Right renal pelvis (tissue), 4 donors: ENCODE results near the gene DDX10. TPM values are rescaled to one million over a fixed set of nuclear protein-coding genes. Genes with fewer than 3 reads are reported as not detected.

ENCODE experiments used
- DNase-seq, 4 donors: peaks; one replicate each; pipeline ENCODE4 v3.0.0-alpha.2; 2013; ENCODE audit warnings: low read depth in 4 of 4, low spot score in 3 of 4, missing footprints in 1 of 4
- polyA plus RNA-seq, 4 donors: library from polyadenylated mRNA; unstranded; fragments of 120-200 nt; gene quantifications; one replicate each; pipeline ENCODE4 v1.2.1, GENCODE V29; 2013; ENCODE audit not compliant: insufficient read length in 4 of 4

DDX10 gene
- polyA plus RNA-seq, 4 donors: 79.7 to 91.2 (median 86.1) TPM

DNA sequence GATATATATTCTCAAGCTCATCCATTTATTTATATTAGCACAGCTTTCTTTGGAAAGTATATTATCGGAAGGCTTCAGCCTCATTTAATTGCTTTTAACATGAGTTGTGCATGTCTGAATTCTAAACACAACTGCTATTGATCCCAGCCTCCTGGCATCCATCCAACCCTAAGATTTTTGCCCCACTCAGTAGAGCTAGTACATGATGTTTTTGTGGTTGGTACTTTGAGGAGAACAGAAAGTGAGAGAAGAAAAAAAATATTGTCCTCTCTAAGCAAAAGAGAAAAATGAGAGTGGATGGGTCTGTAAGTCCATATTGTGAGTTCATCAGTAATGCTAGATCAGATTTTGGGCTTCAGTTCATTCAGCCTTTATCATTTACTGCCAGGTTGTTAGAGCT lies 198.7 kb downstream of the DDX10 start:
- no peak for DNase-seq

DNA sequence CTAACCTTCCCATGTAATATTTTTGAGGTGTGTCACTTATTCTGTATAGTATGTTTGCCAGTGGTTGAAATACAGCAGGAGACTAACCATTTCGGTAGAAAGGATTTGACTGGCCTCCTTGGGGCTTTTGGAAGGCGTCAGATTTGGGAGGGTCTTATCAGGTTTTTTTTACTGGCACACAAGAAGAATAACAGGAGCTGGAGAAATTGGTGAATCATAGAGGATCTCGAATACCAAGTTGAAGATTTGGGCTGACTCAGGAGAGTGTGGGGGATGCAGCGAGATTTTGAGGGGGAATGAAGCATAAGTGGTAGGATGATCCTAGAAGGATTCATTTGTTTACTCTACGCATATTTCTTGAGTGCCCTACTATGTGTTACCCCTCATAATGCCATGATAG lies 200.5 kb downstream of the DDX10 start:
- DNase-seq: no peak

DNA sequence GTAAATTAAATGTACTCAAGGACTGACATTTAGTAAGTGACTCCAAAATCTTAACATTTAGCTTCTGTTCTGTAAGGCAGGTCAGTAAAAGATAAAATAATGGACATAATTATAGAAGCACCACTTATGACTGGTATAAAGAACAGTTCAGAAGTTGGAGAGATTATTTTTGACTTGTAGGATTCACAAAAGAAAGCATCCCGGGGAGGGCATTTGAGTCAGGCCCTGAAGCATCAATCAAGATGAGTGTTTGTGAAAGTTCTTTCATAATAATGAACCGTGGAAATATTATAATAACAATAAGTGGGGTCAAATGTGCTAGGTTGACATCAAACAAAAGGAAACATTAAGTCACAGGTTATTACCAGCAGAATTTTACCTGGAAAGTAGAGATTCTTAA lies 201.9 kb downstream of the DDX10 start:
- no peak for DNase-seq

DNA sequence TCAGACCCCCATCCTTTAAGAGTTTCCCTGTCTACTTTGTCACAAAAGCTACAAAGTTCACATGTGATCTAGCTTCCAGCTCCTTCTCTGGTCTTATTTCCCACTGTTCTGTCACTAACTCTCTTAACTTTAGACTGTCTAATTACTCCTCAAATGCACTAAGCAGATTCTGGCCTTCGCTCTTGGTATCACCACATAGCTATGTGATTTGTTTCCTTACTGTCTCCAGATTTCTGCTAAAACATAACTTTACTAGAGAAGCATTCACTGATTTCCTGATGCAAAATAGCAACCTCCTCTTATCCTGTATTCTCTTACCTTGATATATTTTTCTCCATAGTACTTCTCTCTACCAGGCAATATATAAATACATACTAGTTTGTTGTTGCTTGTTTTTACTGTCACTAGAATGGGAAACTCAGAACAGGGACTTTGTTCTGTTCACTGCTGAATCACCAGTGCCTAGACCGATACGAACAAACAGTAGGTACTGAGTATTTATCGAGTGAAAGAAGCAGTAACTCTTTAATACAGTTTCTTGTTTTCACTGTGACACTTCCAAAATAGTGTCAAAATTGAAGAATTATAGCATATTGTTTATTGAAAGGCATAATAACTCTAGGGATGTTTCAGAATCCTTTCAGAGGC lies 205.6 kb downstream of the DDX10 start:
- DNase-seq: no peak

DNA sequence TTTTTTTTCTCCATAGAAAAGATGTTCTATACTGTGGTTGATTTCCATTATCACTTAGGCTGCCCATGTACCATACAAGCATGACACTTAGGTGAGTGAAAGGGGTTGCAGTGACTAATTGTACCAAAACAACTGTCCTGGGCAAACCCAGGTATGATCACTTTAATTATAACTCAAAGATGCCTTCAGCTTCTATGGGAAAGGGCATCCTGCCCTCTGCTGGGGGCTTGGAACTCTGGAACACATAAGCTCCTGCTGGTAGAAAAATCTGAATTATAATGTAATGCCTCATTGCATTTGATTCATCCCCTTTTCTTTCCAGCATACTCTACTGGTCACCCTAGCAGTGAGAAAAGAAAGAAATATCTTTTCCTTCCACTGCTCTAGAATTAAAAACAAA lies 206.3 kb downstream of the DDX10 start:
- DNase-seq: peak in 1 of 4 donors; percentile 18

DNA sequence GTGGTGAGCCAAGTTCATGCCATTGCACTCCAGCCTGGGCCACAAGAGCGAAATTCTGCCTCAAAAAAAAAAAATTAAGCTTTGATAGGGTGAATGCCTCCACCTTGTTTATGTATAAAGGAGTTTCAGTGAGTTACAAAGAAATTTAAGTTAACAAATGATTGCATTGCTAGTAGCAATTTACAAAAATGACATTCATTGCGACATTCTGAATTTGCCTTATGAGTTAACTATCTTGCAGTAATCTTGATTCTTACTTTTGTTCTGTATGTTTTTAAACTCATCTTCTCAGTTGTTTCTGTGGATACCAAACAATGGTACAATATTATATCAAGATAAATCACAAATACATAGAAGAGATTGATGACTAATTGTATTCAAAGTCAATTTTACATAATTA lies 207.0 kb downstream of the DDX10 start:
- DNase-seq: no peak

DNA sequence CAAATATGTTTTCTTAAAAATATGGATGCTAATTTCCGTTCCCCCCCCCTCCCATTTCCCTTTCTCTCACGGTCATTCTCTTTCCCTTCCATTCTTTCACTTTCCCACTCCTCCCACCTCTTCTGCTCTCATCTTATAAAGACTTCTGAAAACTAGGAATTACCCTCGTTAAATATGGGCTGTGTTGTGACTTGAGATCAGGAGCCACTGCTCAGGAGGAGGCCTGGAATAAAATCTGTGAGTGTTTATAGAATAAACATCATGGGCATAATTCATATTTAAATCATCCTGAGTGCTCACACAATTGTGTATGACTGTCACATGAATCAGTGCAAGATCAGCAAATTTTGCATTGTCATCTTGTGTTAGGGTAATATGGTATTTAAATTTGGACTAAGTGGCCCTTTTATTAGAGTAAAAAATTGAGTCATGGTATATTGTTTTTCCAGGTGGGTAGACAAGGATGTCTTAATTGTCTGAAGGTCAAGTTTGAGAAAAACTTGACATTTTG lies 208.0 kb downstream of the DDX10 start:
- no peak for DNase-seq

DNA sequence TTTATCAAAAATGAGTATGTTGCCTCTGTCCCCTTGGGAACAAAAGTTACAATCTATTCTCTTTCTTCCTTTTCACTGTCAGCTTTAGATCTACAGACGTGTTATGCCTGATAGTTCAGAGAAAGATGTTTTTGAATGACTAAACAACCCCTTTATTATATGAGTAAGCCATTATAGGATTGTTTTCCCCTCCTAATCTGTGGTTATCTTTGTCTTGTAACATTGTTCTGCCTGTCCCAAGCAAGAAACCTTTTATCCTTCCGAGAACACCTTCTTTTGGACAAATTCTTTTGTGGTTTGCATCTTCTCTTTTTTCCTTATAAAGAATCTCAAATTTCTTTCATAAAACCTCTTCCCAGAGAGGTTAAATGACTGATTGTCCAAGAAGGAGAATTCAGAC lies 208.4 kb downstream of the DDX10 start:
- DNase-seq: no peak

DNA sequence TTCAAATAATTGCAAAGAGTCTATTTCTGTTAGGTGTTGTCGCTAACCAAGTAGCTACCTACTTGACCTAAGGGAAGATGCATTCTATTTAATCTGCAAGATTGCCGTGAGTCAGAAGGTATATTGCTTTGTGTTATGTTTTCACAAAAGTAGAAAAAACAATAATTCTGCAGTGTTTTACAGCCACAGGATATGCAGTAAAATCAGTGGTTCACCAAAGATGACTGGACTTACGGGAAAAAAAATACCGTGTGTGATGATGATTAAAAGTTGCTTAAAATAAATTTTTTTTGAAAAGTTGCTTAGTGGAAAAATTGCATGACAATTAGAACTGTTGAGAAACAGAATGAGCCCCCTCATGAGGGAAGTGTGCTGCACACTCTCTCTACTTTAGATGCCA lies 209.1 kb downstream of the DDX10 start:
- DNase-seq: no peak

DNA sequence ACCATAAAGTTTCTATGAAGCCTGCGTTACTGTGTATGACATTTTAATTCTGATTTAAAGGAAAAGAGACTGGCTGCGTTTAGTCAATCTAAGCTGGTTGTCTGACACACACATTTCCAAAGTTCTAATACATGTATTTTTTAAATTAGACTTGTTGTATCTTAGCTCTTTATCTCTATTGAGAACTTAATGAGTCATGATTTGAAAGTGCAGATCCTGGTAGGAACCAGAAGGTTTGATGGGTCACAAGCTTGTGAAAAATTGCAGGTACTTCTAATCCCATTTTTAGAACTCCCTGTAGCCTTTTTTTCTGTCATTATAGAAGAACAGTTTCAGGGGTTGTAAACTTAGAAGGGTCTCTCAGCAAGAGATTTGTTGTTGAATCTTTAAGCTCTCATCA lies 210.3 kb downstream of the DDX10 start:
- no peak for DNase-seq

DNA sequence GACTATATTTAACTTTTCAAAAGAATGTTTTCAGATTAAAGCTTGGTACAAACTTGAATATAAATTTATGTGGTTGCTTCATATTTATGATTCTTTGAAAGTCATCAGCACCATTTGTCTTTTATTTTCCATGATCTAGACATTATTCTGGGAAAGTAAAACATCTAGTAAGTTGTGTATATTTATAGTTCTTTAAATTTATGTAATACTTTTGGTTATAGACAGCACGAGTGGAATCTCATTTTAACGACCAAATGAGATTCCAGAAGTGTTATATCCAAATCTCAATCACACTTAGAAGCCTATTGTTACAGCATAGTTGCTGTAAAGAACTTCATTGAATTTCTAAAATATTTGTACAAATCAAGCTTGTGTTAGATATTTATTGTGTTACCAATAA lies 212.3 kb downstream of the DDX10 start:
- no peak for DNase-seq

DNA sequence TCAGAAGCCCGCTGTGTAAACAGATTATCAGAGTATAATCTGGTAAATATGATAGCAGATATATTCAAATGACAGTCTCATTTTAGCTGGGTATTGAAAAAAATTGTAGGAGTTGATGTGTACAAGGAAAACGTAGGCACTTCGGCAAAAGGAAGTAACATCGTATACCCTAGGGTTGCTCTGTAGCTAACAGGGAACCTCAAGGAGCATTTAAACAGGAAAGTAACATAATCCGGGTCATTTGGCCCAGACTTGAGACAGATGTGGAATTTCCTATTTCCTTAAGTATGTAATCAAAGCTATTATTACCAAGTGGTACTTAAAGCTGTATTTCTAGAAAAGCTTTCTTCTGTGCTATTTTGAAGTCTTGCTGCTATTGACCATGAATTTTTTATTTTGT lies 215.6 kb downstream of the DDX10 start:
- no peak for DNase-seq

DNA sequence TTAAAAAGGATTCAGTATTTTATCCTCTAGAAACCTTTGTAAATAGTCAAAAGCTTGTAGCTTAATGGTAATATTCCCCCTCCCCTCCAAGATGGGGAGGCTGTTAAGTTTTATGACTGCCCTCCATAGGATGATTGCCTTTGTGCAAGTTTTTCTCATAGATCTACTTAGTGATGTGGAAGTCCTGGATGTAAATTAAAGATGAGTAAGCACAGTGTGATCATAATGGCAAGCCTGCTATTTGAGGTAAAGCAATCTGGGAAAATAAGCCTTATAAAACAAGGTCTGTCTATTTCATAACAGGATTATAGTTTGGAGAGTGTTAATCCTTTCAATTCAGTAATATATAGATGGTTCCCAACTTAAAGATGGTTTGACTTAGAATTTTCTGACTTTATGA lies 216.3 kb downstream of the DDX10 start:
- DNase-seq: no peak

DNA sequence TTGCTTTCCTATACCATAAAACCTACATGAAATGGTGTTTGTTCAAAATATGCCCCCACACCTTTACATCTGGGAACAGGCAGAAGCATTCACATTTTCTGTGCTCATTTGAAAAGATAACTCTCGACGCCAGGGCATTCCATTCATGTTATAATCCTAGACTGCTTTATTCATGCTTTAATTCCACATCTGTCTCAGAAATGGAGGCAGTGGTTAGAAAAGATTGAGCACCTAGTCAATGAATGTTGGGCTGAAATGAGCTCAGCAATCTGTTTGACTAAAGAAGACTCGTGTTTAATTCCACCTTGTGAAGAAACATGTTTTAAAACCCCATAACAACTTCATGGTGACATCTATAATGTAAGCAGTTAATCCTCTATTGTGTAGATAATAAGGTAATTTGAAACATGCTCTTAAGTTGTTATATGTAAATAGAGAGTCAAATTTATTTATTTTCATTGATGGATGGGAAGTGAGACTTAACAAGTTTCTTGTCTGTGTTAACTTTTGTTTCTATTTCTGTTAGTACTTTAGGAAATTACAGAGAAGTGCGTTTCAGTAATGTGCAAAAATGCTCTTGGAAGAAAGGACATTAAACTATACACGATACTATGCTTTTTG lies 217.5 kb downstream of the DDX10 start:
- no peak for DNase-seq

DNA sequence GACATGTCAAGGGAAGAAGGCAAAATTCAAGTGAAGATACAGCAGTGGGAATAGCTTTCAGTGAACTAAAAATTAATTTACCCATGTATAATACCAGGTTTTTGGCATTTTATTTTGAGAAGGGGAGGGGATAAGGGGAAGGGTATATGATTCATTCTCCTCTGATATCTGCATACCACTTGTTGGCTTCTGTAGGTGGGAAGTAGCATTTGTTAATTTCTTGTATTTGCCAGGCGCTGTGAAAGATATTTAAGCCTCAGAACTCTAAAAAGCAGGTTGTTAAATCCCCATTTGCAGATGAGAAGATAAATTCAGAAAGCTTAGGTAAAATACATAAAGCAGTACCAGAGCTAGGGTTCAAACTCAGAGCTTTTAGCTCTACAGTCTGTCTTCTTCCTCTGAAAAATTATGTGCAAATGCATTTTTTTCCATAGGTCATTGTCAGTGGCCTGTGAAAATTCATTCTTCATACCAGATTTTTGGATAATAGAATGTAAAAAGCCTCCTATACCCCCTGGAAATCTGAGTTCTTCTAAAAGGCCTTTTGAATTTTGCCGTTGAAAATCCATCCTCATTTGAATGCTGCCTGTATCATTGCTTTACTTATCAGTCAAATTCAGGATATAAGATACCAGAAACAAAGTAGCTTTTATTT lies 221.3 kb downstream of the DDX10 start:
- no peak for DNase-seq

DNA sequence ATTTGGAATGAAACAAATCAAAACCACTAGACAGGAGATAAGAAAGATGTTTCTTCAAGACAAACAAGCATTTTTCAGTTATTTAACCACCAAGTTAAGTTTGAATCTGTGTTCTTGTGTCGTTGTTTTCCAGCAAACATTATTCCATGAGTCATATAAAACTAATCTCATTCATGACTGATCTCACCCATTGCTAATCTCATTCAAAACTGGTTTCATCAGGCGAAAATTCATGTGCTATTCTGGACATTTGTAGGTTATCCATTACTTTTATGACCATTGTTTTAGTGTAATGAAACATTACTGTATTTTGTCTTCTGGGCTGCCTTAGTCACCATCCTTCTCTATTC lies 221.8 kb downstream of the DDX10 start:
- DNase-seq: no peak

DNA sequence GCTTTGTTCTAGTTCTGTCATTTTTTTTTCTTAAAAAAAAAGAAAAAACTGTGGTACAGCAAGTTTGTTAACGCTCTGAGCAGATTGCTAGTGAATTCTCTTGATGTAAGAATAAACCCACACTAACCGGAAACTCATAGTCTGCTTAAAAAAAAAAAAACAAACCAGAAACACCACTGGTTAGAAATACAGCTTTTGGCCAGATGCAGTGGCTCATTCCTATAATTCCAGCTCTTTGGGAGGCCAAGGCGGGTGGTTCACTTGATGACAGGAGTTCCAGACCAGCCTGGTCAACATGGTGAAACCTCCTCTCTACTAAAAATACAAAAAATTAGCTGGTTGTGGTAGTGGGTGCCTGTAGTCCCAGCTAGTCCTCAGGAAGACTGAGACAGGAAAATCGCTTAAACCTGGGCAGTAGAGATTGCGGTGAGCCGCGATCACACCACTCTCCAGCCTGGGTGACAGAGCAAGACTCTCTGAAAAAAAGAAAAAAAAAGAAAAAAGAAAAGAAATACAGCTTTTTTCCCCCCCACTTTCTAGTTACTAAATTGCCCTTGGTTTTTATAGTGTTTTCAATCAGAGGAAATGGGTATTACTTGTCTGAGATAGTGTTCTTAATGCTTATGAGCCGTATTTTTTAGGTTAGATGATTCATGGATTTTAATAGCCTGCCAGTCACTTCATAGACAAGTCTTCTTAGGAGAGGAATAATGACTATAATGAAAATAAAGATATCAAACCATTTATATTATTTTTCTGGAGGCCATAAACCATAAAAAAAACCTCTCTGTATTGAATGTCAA lies 222.8 kb downstream of the DDX10 start:
- DNase-seq: no peak

DNA sequence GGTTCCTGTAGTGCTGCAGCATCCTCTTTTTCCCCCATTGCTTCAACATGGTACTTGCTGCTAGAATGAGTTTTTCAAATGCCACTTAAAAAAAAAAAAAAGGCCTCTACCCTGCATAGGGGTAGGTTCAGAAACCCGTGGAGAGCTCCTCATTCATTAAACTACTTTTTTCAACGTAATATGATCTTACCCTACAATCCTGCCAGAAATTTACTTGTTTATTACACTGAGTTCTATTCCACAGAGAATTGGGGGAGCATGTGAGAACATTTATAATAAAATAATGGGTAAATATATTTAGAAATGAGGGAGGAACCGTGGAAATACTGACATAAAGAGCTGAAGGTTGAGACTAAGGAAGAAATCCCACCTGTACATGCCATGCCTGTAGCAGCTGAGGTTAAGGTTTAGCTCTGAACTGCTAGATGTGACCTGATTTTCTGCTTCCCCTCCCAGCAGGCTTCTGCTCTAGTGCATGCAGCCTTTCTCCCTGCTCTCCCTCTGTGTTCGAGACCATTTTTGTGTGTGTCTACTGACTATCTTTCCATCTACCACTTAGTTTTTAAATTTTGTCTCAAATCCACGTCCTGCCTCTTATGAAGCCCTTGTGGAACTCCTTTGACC lies 225.7 kb downstream of the DDX10 start:
- no peak for DNase-seq

DNA sequence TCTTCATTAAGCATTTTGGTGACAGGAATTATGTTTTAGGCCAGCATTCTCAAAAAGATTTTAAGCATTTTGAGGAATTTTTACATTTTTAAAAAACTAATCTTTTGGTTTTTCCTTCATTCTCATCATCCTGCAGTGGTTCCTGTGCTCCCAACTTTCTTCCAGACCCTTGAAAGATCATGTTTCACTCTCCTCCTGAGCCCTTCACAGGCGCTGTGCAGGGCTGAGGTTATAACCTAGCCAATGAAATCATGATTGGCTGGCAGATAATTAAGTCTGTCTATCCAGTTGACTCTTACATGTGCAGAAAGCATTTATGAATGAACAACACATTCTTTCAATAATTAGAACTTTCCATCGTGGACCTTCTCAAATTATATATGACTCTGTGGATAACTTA lies 226.3 kb downstream of the DDX10 start:
- no peak for DNase-seq

DNA sequence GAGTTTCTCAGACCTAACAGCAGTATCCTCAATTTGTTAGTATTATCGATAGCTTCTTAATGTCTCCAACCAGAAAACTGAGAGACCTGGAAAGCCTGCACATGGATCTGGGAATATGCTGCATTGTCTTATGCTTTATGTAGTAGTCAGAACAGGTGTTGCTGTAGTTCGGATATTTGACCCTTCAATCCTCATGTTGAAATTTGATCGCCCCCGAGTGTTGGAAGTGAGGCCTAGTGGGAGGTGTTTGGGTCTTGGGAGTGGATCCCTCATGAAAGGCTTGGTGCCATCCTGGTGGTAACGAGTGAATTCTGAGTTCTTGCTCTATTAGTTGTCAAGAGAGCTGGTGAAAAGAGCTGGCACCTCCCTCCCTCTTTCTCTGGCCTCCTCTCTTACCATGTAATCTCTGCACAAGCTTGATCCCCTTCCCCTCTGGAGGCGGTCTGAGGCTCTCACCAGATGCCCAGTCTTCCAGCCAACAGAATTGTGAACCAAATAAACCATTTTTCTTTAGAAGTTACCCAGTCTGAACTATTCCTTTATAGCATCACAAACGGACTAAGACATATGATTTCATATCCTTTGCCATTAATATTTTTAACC lies 227.1 kb downstream of the DDX10 start:
- DNase-seq: no peak
